ENCODE data around the gene PINLYP. TPM values are rescaled to one million over a fixed set of nuclear protein-coding genes. Genes with fewer than 3 reads are reported as not detected.

PINLYP gene
- total and polyA plus RNA-seq, 2 experiments from 2014 or later = 7.8 to 11.1 TPM

- Mint-ChIP-seq H3K36me3 (ENCODE audit: low read depth) (peaks cover 56% of the 10 kb centered on the region), H3K27me3 (ENCODE audit: insufficient read depth, low read depth, poor library complexity) (peaks cover 4% of the 10 kb centered on the region), H3K4me1 (no peaks in the 10 kb centered on the region; the same call in 2 of the 3 replicates), H3K4me3 (no peak overlapping the region), H3K9me3 (no peaks in the 10 kb centered on the region; the same call in 2 of the 3 replicates), H3K27ac (no peak overlapping the region)
- Histone ChIP-seq H3K4me1 (ENCODE audit: insufficient read depth) (no peaks in the 10 kb centered on the region), H3K27ac (ENCODE audit: low read depth) (no peak overlapping the region), H3K4me2 (no peak overlapping the region), H3K36me3 (ENCODE audit: insufficient read depth) (no peaks in the 10 kb centered on the region; the same call in 1 of the 2 replicates), H3F3A (replicated peaks; ENCODE audit: low read depth) (no peaks in the 10 kb centered on the region), H2AFZ (no peak overlapping the region), H4K20me1 (replicated peaks; ENCODE audit: insufficient read depth) (no peaks in the 10 kb centered on the region), H3K79me2 (replicated peaks; ENCODE audit: insufficient read depth) (no peaks in the 10 kb centered on the region), H3K9me2 (ENCODE audit: insufficient read depth) (no peaks in the 10 kb centered on the region), H3K4me3 (no peak overlapping the region), H3K27me3 (ENCODE audit: insufficient read depth) (no peaks in the 10 kb centered on the region)
- ATAC-seq = no peak
- no peak for TF ChIP-seq JUNB (IDR thresholded peaks at IDR 0.05; ENCODE audit: unreplicated experiment)
- no peak for TF ChIP-seq CREB1 (CRISPR knock-in tag; IDR thresholded peaks at IDR 0.05; ENCODE audit: low read depth)
- TF ChIP-seq, protein P1, sequence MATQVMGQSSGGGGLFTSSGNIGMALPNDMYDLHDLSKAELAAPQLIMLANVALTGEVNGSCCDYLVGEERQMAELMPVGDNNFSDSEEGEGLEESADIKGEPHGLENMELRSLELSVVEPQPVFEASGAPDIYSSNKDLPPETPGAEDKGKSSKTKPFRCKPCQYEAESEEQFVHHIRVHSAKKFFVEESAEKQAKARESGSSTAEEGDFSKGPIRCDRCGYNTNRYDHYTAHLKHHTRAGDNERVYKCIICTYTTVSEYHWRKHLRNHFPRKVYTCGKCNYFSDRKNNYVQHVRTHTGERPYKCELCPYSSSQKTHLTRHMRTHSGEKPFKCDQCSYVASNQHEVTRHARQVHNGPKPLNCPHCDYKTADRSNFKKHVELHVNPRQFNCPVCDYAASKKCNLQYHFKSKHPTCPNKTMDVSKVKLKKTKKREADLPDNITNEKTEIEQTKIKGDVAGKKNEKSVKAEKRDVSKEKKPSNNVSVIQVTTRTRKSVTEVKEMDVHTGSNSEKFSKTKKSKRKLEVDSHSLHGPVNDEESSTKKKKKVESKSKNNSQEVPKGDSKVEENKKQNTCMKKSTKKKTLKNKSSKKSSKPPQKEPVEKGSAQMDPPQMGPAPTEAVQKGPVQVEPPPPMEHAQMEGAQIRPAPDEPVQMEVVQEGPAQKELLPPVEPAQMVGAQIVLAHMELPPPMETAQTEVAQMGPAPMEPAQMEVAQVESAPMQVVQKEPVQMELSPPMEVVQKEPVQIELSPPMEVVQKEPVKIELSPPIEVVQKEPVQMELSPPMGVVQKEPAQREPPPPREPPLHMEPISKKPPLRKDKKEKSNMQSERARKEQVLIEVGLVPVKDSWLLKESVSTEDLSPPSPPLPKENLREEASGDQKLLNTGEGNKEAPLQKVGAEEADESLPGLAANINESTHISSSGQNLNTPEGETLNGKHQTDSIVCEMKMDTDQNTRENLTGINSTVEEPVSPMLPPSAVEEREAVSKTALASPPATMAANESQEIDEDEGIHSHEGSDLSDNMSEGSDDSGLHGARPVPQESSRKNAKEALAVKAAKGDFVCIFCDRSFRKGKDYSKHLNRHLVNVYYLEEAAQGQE (IDR thresholded peaks at IDR 0.05; ENCODE audit: unreplicated experiment) = no peak
- TF ChIP-seq ZNF331 (CRISPR knock-in tag; IDR thresholded peaks at IDR 0.05; ENCODE audit: low read depth) = no peak
- TF ChIP-seq POLR2AphosphoS5 (IDR thresholded peaks at IDR 0.05; ENCODE audit: low read depth) = no peak
- TF ChIP-seq, protein P2, sequence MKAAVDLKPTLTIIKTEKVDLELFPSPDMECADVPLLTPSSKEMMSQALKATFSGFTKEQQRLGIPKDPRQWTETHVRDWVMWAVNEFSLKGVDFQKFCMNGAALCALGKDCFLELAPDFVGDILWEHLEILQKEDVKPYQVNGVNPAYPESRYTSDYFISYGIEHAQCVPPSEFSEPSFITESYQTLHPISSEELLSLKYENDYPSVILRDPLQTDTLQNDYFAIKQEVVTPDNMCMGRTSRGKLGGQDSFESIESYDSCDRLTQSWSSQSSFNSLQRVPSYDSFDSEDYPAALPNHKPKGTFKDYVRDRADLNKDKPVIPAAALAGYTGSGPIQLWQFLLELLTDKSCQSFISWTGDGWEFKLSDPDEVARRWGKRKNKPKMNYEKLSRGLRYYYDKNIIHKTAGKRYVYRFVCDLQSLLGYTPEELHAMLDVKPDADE (IDR thresholded peaks at IDR 0.05) = no peak
- no peak for TF ChIP-seq ZNF462 (CRISPR knock-in tag; IDR thresholded peaks at IDR 0.05)
- TF ChIP-seq NANOG (IDR thresholded peaks at IDR 0.05; ENCODE audit: borderline replicate concordance) = no peak
- TF ChIP-seq, protein P3, sequence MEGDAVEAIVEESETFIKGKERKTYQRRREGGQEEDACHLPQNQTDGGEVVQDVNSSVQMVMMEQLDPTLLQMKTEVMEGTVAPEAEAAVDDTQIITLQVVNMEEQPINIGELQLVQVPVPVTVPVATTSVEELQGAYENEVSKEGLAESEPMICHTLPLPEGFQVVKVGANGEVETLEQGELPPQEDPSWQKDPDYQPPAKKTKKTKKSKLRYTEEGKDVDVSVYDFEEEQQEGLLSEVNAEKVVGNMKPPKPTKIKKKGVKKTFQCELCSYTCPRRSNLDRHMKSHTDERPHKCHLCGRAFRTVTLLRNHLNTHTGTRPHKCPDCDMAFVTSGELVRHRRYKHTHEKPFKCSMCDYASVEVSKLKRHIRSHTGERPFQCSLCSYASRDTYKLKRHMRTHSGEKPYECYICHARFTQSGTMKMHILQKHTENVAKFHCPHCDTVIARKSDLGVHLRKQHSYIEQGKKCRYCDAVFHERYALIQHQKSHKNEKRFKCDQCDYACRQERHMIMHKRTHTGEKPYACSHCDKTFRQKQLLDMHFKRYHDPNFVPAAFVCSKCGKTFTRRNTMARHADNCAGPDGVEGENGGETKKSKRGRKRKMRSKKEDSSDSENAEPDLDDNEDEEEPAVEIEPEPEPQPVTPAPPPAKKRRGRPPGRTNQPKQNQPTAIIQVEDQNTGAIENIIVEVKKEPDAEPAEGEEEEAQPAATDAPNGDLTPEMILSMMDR (conservative IDR thresholded peaks at IDR 0.05; ENCODE audit: low read depth in 2 of 2) = no peak
- TF ChIP-seq ZNF114 (CRISPR knock-in tag; IDR thresholded peaks at IDR 0.05) = no peak
- TF ChIP-seq EZH2 (IDR thresholded peaks at IDR 0.05; ENCODE audit: low read depth, unreplicated experiment) = no peak
- TF ChIP-seq STAT1 (IDR thresholded peaks at IDR 0.05; ENCODE audit: unreplicated experiment) = no peak
- TF ChIP-seq EZH2phosphoT487 (IDR thresholded peaks at IDR 0.05; ENCODE audit: unreplicated experiment) = no peak
- no peak for DNase-seq (ENCODE audit: low spot score)
Observed at GRCh38 chr19:43548706-43549105, 26.9 kb upstream of the PINLYP start.

Measured in GM23338 (cell line).